Endothelial cell (in vitro differentiated cells): ENCODE measurements around the gene DAAM1. TPM values are rescaled to one million over a fixed set of nuclear protein-coding genes. Genes with fewer than 3 reads are reported as not detected.

Source experiments
- DNase-seq: peaks from one replicate; pipeline ENCODE4 v3.0.0; 2021; ENCODE audit warnings: low spot score
- H3K27ac Mint-ChIP-seq: one replicate; pipeline ENCODE4 v1.8.0; 2021; ENCODE audit warnings: mixed read lengths, inconsistent platforms; ENCODE audit not compliant: unreplicated experiment
- H3K27me3 Mint-ChIP-seq: one replicate; pipeline ENCODE4 v1.8.0; 2021; ENCODE audit warnings: mild to moderate bottlenecking, moderate library complexity, mixed read lengths, inconsistent platforms; ENCODE audit not compliant: unreplicated experiment
- H3K36me3 Mint-ChIP-seq: one replicate; pipeline ENCODE4 v1.8.0; 2021; ENCODE audit warnings: mild to moderate bottlenecking, low read depth, mixed read lengths, inconsistent platforms; ENCODE audit not compliant: unreplicated experiment
- H3K4me1 Mint-ChIP-seq: one replicate; pipeline ENCODE4 v1.8.0; 2021; ENCODE audit warnings: mild to moderate bottlenecking, mixed read lengths, inconsistent platforms; ENCODE audit not compliant: unreplicated experiment
- H3K4me3 Mint-ChIP-seq: one replicate; pipeline ENCODE4 v1.8.0; 2021; ENCODE audit warnings: mild to moderate bottlenecking, mixed read lengths, inconsistent platforms; ENCODE audit not compliant: unreplicated experiment
- H3K9me3 Mint-ChIP-seq: one replicate; pipeline ENCODE4 v1.8.0; 2021; ENCODE audit warnings: mixed read lengths, inconsistent platforms; ENCODE audit not compliant: unreplicated experiment
- total RNA-seq: library from RNA; stranded (reverse); fragmentation: NEBNext Ultra II Directional; extraction: Animal tissue kit (Norgen Biotek cat#: 25700); gene quantifications from one replicate; pipeline ENCODE4 v1.2.1, GENCODE V29; 2021; ENCODE audit not compliant: unreplicated experiment
- TF ChIP-seq, protein P1 (sequence below): fragments of 200-600 bp; sonication (generic); IDR thresholded peaks from one replicate; pipeline ENCODE4 v1.5.0; 2021; ENCODE audit warnings: antibody characterized with exemption; ENCODE audit not compliant: unreplicated experiment

DAAM1 gene
- total RNA-seq, 1 donor from 2014 or later, result 103 TPM

DNA sequence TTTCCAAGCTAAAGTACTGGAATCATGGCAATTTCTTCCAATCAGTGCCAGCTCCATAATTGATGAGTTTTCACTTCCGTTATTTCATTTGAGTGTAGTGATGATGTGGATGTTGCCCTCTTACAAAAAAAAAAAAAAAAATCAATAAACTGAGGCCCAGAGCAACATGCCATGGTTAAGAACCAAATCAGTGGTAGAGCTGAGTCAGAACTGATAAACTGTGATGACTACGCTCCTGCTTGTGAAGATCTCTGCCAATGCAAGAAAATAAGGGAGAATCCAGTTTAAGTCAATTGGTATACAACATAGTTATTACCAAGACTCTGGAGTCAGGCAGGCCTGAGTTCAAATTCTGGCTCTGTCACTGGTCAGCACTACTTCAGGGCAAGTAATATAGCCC, 174.0 kb downstream of the DAAM1 start:
- Mint-ChIP-seq H3K36me3 (peaks cover 41% of the 10 kb centered on the region), H3K9me3 (no peaks in the 10 kb centered on the region), H3K4me1 (peaks cover 14% of the 10 kb centered on the region), H3K27ac (no peak overlapping the region), H3K27me3 (peaks cover 9% of the 10 kb centered on the region), H3K4me3 (no peak overlapping the region)
- TF ChIP-seq, protein P1, sequence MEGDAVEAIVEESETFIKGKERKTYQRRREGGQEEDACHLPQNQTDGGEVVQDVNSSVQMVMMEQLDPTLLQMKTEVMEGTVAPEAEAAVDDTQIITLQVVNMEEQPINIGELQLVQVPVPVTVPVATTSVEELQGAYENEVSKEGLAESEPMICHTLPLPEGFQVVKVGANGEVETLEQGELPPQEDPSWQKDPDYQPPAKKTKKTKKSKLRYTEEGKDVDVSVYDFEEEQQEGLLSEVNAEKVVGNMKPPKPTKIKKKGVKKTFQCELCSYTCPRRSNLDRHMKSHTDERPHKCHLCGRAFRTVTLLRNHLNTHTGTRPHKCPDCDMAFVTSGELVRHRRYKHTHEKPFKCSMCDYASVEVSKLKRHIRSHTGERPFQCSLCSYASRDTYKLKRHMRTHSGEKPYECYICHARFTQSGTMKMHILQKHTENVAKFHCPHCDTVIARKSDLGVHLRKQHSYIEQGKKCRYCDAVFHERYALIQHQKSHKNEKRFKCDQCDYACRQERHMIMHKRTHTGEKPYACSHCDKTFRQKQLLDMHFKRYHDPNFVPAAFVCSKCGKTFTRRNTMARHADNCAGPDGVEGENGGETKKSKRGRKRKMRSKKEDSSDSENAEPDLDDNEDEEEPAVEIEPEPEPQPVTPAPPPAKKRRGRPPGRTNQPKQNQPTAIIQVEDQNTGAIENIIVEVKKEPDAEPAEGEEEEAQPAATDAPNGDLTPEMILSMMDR, result no peak
- DNase-seq, result no peak

DNA sequence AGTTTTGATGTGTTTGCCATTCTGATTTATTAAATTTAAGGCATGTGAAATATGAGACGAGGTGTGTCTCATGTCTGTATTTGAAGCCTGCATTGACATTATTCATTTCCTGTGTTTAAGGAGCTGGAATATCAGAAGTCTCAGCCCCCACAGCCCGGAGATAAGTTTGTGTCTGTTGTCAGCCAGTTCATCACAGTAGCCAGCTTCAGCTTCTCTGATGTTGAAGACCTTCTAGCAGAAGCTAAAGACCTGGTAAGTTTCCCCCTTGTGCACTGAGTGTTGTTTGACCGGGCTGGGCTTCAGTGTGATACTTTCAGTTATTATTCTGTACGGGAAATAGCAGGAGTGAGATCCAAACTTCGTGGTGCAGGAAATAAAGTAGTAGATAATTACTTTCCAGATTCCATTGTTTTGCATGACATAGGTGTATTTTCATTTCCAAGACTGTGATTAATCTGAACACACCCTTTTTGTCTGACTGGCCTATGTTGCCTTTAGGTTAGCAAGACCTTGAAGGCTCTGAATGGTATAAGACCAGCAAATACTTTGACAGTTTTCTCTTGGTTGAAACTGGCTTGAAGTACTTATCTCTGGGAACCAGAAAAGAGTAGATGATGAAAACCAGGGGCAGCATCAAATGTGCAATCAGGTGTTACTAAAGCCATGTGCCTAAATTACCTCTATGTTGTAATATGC, 175.2 kb downstream of the DAAM1 start:
- TF ChIP-seq, protein P1, result no peak
- H3K27ac Mint-ChIP-seq, result no peak overlapping the region
- peaks cover 45% of the 10 kb centered on the region for H3K36me3 Mint-ChIP-seq
- no peaks in the 10 kb centered on the region for H3K9me3 Mint-ChIP-seq
- DNase-seq, result no peak
- peaks cover 9% of the 10 kb centered on the region for H3K27me3 Mint-ChIP-seq
- peaks cover 14% of the 10 kb centered on the region for H3K4me1 Mint-ChIP-seq
- no peak overlapping the region for H3K4me3 Mint-ChIP-seq

DNA sequence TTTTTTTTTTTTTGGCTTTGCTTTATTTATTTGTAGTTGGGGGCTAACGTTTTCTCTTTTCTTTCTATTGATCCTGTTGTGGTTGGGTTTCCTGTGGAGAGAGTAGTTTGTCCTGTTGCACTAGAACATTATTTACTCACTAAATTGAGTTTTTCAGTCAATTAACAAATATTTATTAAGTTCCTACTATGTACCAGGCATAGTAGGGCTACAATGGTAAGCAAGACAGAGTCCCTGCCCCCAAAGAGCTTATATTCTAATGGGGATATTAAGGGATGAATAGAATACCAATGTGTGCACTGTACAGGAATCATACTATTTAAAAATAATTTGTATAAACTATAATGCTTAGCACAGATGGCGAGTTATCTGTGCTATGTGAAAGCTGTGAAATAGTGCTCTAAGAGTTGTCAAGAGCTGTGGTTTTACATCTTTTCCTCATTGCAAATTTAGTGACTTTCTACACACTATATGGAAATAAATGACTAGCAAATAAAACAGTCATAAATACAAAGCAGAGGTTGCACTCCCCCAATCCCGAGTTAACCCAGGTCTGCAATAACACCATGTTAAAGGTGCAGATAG, 181.8 kb downstream of the DAAM1 start:
- TF ChIP-seq, protein P1, result no peak
- DNase-seq, result no peak
- H3K4me1 Mint-ChIP-seq, result no peaks in the 10 kb centered on the region
- H3K27me3 Mint-ChIP-seq, result no peaks in the 10 kb centered on the region
- no peak overlapping the region for H3K4me3 Mint-ChIP-seq
- peaks cover 8% of the 10 kb centered on the region for H3K36me3 Mint-ChIP-seq
- no peak overlapping the region for H3K27ac Mint-ChIP-seq
- H3K9me3 Mint-ChIP-seq, result no peaks in the 10 kb centered on the region

DNA sequence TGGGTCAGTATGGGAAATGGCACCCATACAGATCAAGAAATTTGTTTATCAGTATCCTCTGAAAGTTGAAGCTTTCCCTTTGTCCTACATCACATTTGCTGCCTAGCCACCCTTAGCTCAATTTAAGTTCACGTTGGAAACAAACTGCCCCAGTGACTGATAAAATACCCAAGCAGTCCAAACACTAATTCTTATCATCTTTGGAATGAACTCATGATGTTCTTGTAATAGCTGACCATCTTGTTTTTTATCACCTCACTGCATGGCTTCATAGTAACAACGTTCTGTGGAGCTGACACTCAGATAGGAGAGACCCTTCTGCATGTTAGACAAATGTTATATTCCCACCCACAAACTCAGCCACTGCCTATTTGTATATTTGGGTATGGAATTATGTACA, 183.3 kb downstream of the DAAM1 start:
- no peak overlapping the region for H3K4me3 Mint-ChIP-seq
- H3K9me3 Mint-ChIP-seq, result no peaks in the 10 kb centered on the region
- peaks cover 3% of the 10 kb centered on the region for H3K4me1 Mint-ChIP-seq
- H3K27me3 Mint-ChIP-seq, result no peaks in the 10 kb centered on the region
- DNase-seq, result no peak
- no peak overlapping the region for H3K27ac Mint-ChIP-seq
- H3K36me3 Mint-ChIP-seq, result peaks cover 11% of the 10 kb centered on the region
- TF ChIP-seq, protein P1, result no peak

DNA sequence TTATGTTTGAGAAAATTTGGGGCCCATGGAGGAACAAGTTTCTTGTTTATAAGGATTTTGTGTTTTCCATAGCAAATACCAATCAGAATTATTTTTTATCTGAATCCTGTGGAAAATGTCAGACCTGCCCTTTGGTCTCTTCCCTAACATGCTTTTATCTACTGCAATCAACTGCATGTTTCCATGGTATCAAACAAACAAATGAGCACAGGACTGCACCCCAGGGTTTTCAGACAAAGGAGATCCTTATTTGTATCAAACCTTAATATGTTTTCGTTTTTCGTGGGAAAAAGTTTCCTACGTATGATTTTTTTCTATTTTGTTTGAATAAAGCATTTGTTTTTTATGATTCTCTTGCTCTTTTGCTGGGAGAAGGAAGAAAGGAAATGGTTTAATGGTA, 185.6 kb downstream of the DAAM1 start:
- H3K4me3 Mint-ChIP-seq, result no peak overlapping the region

More for the DNA sequence above, 185.6 kb downstream of the DAAM1 start:
- H3K9me3 Mint-ChIP-seq, result no peaks in the 10 kb centered on the region
- peaks cover 16% of the 10 kb centered on the region for H3K4me1 Mint-ChIP-seq
- no peak for DNase-seq
- TF ChIP-seq, protein P1, result no peak
- H3K27ac Mint-ChIP-seq, result no peak overlapping the region
- no peaks in the 10 kb centered on the region for H3K27me3 Mint-ChIP-seq
- peaks cover 3% of the 10 kb centered on the region for H3K36me3 Mint-ChIP-seq
